GM12864 (cell line): ENCODE results near the gene KDM4C.

ENCODE experiments used
- DNase-seq: peaks from one replicate; pipeline ENCODE4 v3.0.0-alpha.2; 2011; ENCODE audit warnings: low read depth
- H3K4me3 ChIP-seq: 2 replicates; pipeline ENCODE4 v1.5.1; 2011; ENCODE audit warnings: mild to moderate bottlenecking, low read depth, low read length, control low read depth
- TF ChIP-seq, protein P1 (sequence below): IDR thresholded peaks from 2 replicates; pipeline ENCODE4 v1.5.1; 2011; ENCODE audit warnings: low read depth, mild to moderate bottlenecking, moderate library complexity, low read length, control low read depth, inconsistent platforms; ENCODE audit errors: missing control alignments

KDM4C gene

DNA sequence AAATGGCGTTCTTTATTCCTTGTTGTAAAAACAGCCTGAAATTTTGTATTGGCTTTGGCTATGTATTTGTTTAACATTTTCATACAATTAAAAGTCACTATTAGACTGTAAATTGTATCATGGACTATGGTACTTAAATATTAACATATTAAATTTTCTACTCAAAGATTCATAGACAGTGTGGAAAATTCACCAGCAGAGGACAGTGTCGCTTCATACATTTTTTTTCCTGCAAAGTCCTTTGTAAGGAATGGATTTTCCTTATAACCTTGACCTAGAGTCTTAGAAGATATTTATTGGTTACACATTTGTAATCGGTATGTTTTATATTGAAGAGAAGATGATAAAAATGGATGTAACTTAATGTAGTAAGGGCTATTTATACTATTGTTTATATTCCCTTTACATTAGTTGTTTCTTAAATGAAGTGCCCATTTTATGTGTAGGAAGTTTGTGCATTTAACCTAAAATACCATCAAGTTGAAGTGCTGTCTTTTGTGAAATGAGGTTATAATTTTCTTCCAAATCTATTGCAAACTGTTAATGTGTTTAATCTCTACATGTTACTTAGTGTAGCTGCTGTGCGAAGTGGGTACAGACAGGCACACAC, 150.1 kb downstream of the KDM4C start:
- no peak for DNase-seq
- TF ChIP-seq, protein P1, sequence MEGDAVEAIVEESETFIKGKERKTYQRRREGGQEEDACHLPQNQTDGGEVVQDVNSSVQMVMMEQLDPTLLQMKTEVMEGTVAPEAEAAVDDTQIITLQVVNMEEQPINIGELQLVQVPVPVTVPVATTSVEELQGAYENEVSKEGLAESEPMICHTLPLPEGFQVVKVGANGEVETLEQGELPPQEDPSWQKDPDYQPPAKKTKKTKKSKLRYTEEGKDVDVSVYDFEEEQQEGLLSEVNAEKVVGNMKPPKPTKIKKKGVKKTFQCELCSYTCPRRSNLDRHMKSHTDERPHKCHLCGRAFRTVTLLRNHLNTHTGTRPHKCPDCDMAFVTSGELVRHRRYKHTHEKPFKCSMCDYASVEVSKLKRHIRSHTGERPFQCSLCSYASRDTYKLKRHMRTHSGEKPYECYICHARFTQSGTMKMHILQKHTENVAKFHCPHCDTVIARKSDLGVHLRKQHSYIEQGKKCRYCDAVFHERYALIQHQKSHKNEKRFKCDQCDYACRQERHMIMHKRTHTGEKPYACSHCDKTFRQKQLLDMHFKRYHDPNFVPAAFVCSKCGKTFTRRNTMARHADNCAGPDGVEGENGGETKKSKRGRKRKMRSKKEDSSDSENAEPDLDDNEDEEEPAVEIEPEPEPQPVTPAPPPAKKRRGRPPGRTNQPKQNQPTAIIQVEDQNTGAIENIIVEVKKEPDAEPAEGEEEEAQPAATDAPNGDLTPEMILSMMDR, result peak; percentile 41

DNA sequence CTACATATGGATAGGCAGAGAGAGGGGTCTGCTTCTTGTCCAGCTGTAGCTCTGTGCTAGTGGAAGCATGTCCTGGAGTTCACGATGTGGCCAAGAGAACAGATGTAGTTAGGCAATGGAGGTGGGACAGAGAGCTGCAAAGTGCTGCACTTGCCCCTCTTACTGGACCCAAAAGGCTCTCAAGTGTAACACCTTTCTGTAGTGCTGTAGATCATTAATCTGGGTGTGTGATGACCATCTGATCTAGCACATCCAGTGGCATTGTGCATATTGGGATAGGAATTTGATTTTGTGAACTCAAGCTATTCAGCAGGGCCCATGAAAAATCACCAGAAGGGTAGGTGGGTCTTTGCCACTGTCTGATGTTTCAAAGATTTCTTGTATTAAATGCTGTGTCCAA, 151.4 kb downstream of the KDM4C start:
- no peak for DNase-seq
- no peak overlapping the region for H3K4me3 ChIP-seq
- TF ChIP-seq, protein P1, result no peak

More for the DNA sequence above, 150.1 kb downstream of the KDM4C start:
- no peak overlapping the region for H3K4me3 ChIP-seq

DNA sequence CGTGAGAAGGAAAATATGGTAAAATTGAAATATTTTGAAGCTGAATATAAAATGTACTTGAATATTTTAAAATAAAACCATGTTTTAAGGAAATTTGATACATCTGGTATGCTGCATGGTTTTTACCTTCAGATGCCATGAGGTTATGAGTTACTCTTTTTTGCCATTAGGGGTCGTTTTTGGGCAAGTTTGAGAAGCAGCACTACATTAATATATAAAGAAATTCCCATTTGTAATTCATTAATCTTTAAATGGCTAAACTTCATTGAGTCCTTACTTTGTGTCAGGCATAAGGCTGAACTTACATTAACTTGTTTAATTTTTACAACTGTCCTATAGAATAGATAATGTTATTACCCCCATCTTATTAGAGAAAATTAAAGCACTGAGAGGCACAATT, 152.3 kb downstream of the KDM4C start:
- H3K4me3 ChIP-seq, result no peak overlapping the region
- DNase-seq, result no peak
- TF ChIP-seq, protein P1, result peak; percentile 33

DNA sequence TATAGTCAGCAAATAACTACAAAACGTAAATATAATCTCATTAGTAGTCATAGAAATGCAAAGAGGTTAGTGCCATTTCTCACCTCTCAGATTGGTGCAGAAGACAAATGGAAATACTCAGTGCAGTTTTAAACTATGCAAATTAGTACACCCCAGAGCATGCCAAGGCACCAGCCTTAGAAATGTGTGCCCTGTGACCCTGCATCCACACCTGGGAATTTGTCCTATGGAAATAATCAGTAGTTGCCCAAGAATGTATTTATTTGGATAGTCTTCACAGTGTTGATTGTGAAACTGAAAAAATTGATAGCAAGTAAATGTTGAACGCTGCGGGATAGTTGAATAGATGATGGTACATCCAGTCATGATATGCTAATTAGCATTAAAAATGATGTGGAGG, 152.7 kb downstream of the KDM4C start:
- H3K4me3 ChIP-seq, result no peak overlapping the region
- TF ChIP-seq, protein P1, result no peak
- no peak for DNase-seq

DNA sequence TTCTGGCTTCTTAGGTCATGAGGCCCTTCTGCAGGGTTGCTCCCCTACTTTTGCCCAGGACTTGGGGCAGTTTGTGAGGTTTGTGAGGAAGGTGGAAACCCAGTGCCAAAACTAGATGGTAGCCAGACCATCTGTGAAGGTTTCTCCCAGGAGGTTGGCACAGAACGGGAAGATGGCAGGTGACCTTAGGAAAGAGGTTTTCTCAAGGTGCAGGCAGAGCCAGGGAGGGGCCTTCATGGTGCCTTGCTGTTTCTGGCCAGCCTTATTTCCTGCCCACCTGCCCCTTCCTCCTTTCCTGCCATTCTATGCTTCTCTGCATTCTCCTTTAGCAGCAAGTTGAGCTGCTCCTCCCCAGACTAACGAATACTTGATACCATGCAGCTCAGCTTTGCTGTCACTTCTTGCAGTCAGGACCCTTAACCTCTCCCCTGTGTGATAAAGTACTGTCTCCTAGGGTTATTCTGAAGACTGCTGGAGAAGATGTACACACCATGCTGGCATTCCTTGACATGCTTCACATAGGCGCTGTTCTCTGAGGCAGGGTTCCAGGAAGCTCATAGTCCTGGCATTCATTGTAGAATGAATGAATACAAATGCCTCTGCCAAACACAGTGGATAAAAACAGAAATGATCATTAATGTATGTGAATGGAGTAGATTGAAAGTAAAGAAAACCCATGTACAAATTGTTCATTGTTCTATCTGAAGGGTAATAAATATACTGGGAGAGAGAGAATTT, 154.3 kb downstream of the KDM4C start:
- no peak for DNase-seq
- H3K4me3 ChIP-seq, result no peak overlapping the region
- TF ChIP-seq, protein P1, result no peak

DNA sequence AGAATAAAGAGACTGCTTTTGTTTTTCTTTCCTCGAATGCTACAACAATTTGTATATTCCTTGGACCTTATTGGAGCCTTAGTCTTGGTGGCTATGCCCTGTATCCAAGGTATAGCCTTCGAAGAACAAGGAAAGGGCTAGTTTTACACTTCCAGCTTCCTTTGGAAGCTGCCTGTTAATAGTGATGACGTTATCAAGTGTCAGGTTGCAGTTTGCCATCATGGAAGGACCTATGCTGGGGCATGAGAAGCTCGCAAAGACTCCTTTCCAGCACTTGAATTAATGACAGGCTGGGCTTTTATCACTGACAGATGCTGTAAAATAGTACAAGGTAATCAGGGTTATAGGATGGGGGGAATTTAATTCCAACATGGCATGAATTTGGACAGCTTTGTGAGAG, 157.9 kb downstream of the KDM4C start:
- no peak for DNase-seq
- H3K4me3 ChIP-seq, result no peak overlapping the region
- TF ChIP-seq, protein P1, result no peak

DNA sequence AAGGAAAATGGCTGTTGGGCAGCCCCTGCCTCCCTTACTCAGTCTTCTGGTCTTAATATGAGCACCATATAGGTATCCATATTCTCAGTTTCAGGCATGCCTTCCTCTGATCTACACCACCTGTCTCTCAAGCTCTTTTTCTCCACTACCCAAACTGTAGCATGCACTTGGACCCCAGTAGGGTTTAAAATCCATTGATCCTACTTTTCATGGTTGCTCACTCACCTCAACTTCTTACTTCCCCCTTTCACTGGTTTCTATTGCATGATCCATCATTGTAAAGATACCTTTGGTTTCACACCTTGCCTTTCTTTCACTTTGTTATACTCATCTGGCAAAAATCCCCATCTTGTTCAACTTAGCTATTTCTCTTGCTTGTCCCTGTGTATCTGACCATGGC, 159.4 kb downstream of the KDM4C start:
- no peak overlapping the region for H3K4me3 ChIP-seq
- DNase-seq, result no peak
- TF ChIP-seq, protein P1, result no peak
